ENCODE data around the gene NDFIP2.

GRCh38 chr13:79516595-79516994 is 35.6 kb downstream of the NDFIP2 start:
- TF ChIP-seq CTCF (IDR thresholded peaks at IDR 0.05) (no peak), EZH2 (IDR thresholded peaks at IDR 0.05; ENCODE audit: borderline replicate concordance, insufficient read depth, low read depth, low read length, poor library complexity, severe bottlenecking) (no peak)
